Psoas muscle (tissue), 8 donors: ENCODE measurements around the gene SRPRB. TPM values are rescaled to one million over a fixed set of nuclear protein-coding genes. Genes with fewer than 3 reads are reported as not detected.

Experiments used
- ATAC-seq, 4 donors: fragments of 200-7000 bp; cut with Tn5 transposase; one replicate each; pipeline ENCODE4 v1.9.1; 2020; ENCODE audit warnings: moderate library complexity in 3 of 4, mild to moderate bottlenecking in 2 of 4
- DNase-seq, 2 donors: peaks; one replicate each; pipeline ENCODE4 v3.0.0-alpha.2; 2020
- H3K27ac ChIP-seq: fragments of 200-600 bp; one replicate; pipeline ENCODE4 v1.8.0; 2022
- H3K27me3 ChIP-seq, 3 donors: fragments of 200-600 bp in 1 of 3; one replicate each; pipeline versions ENCODE4 v1.6.1 to v1.8.0; 2013 to 2022; ENCODE audit warnings: low read length in 2 of 3, mild to moderate bottlenecking in 2 of 3, moderate library complexity in 1 of 3; ENCODE audit not compliant: insufficient read depth in 3 of 3
- H3K36me3 ChIP-seq, 2 donors: fragments of 200-600 bp in 1 of 2; one replicate each; pipeline versions ENCODE4 v1.6.1 to v1.8.0; 2013 to 2022; ENCODE audit warnings: low read depth in 1 of 2, mild to moderate bottlenecking in 1 of 2, moderate library complexity in 1 of 2; ENCODE audit not compliant: insufficient read depth in 1 of 2
- H3K4me1 ChIP-seq: fragments of 200-600 bp; one replicate; pipeline ENCODE4 v1.8.0; 2022
- H3K4me3 ChIP-seq: fragments of 200-600 bp; one replicate; pipeline ENCODE4 v1.8.0; 2022; ENCODE audit warnings: mild to moderate bottlenecking
- H3K9me3 ChIP-seq: fragments of 200-600 bp; one replicate; pipeline ENCODE4 v1.8.0; 2022
- WGBS, 3 donors: extraction: QIAGEN DNeasy Blood & Tissue Kit; methylation state at CpG; one replicate each; pipeline versions ENCODE4 v1.1.6 to v1.1.7; 2013; 5-methylcytosine and 5-hydroxymethylcytosine counted together
- intact Hi-C, 2 donors: fragments of 100-400 bp; cut with DNase I; formaldehyde crosslinking; loops; one replicate each; pipeline versions ENCODE4 v1.11.0 to v1.14.2; 2022
- polyA plus RNA-seq, 3 donors: library from polyadenylated mRNA; stranded (reverse); fragments of 200-250 nt; gene quantifications; one replicate each; pipeline ENCODE4 v1.2.3, GENCODE V29; 2013
- total RNA-seq, 4 donors: library from RNA; stranded (reverse); fragmentation: NEBNext Ultra II Directional in 2 of 4; extraction: Animal tissue kit (Norgen Biotek cat#: 25700) in 2 of 4; gene quantifications; one replicate each; pipeline versions ENCODE4 v1.2.1 to v1.2.4, GENCODE V29; 2021 to 2023
- TF ChIP-seq, protein P1 (sequence below): fragments of 200-600 bp; IDR thresholded peaks from one replicate; pipeline ENCODE4 v1.8.0; 2022; ENCODE audit warnings: antibody characterized with exemption
- donor health status: healthy with polysubstance abuse.
- donor health status: DM: no; HTN: no; CAD: no; lungs with moderate emphysema.
- donor health status: Bipolar disorder and iron deficiency.
- donor health status: healthy.
- donor health status: DM: yes; HTN: yes; CAD: no.
- donor health status: DM: no; HTN: no; CAD: no.
- donor health status: DM: no; HTN: no; CAD: no.
- donor health status: DM: yes; HTN: yes; CAD: no.

The SRPRB gene
- total and polyA plus RNA-seq, 7 donors = 28.0 to 70.4 (median 45.0) TPM

DNA sequence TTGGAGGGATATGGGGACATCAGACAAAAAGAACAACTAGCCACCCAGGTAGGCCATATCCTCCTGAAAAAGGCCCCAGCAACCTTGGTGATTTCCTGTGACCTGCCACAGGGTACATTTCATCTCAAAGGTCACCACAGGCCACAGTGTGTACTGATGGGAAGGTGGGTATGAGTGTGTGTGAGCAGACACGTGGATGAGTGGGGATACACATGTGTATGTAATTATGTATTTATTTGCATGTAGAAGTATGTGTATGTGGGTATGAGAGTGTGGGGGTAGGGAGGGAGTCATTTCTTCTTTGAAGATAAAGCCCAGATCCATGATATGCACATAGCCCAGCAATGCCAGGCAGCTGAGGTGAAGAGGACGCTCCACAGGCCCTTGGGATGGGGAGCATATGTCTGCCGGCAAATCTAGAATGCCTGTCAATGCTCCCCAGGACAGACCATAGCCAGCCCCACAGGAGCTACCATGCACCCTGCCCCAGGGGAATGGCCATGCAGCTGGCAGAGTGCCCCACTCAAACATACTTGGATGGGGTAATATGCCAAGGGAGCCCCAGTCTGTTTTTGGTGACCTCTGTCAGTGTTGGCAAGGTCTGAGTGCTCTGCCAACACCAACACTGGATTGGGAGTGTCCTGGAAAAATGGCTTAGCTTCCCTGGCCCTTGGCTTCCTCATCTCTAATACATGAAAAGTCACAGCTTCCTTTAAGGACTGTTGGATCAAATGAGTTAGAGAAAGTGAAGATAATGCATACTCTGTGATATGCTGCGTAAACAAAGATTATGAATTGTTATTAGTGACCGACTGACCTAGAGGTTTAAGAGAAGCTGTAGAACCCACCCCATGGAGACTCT, 47.7 kb downstream of the SRPRB start:
- H3K4me1 ChIP-seq = no peaks in the 10 kb centered on the region
- TF ChIP-seq, protein P1, sequence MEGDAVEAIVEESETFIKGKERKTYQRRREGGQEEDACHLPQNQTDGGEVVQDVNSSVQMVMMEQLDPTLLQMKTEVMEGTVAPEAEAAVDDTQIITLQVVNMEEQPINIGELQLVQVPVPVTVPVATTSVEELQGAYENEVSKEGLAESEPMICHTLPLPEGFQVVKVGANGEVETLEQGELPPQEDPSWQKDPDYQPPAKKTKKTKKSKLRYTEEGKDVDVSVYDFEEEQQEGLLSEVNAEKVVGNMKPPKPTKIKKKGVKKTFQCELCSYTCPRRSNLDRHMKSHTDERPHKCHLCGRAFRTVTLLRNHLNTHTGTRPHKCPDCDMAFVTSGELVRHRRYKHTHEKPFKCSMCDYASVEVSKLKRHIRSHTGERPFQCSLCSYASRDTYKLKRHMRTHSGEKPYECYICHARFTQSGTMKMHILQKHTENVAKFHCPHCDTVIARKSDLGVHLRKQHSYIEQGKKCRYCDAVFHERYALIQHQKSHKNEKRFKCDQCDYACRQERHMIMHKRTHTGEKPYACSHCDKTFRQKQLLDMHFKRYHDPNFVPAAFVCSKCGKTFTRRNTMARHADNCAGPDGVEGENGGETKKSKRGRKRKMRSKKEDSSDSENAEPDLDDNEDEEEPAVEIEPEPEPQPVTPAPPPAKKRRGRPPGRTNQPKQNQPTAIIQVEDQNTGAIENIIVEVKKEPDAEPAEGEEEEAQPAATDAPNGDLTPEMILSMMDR = no peak
- H3K27ac ChIP-seq = no peak overlapping the region
- ATAC-seq (no peak), DNase-seq (no peak)
- H3K9me3 ChIP-seq = no peaks in the 10 kb centered on the region
- H3K36me3 ChIP-seq = no peaks in the 10 kb centered on the region
- no peaks in the 10 kb centered on the region for H3K27me3 ChIP-seq
- intact Hi-C loops = no loop called here
- 91 to 92% (median 92%) methylated on average over 5 of the region's 5 CpGs for WGBS, 3 donors
- H3K4me3 ChIP-seq = no peak overlapping the region

DNA sequence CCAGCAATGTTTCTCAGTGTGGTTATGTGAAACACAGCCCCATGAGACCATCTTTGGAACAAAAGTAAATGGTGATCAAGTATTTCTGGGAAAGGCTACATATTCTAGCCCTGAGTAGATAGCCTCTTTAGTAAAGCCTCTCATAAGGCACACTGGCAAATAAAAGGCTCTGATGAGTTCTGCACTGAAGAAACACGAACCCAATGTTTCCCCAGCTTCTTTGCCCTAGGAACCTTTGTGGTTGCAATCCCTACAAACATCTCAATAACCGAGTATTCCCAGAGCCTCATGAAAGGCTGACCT, 48.3 kb downstream of the SRPRB start:
- H3K27ac ChIP-seq = no peak overlapping the region
- no peak overlapping the region for H3K4me3 ChIP-seq
- ATAC-seq (no peak), DNase-seq (no peak)
- no peaks in the 10 kb centered on the region for H3K9me3 ChIP-seq
- no peaks in the 10 kb centered on the region for H3K27me3 ChIP-seq
- no peaks in the 10 kb centered on the region for H3K36me3 ChIP-seq
- H3K4me1 ChIP-seq = no peaks in the 10 kb centered on the region
- intact Hi-C loops = no loop called here
- 80 to 84% (median 84%) methylated on average over 2 of the region's 2 CpGs for WGBS, 3 donors
- TF ChIP-seq, protein P1 = no peak

DNA sequence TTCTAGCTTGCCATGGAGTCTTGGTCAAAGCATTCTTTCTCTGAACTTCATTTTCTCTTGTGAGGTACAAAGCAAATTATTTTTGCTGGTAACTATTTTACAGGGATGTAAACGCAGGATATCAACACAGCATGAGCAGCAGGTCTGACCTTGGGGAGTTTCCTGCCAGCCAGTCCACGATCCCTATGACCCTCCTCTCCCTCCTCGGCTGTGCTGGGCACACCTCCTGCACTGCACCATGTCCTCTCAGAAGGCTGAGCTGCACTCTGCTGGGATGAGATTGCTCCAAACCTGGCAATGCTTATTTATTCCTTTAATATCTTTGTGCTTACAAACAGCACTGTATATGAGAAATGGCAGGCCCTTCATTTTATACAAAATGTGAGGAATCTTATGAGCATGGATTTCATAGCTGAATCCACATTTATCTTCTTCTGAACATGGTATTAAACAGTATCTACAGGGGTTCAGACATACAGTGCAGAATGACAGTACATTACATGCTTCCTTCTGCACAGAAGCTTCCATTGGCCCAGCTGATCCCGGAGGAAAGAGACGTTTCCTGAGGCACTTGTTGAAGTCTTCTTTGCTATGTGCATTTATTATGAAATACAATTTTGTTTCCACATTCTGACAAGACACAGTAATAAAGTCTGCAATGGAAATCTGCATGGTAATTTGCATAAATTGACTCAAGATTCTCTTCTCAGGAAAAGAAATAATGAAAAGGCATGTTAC, 48.8 kb downstream of the SRPRB start:
- Histone ChIP-seq H3K4me3 (no peak overlapping the region), H3K27ac (no peak overlapping the region), H3K36me3 (no peaks in the 10 kb centered on the region), H3K9me3 (no peaks in the 10 kb centered on the region), H3K27me3 (no peaks in the 10 kb centered on the region), H3K4me1 (no peaks in the 10 kb centered on the region)
- TF ChIP-seq, protein P1 = no peak
- ATAC-seq (no peak), DNase-seq (no peak)
- 62 to 75% (median 71%) methylated on average over 5 of the region's 5 CpGs for WGBS, 3 donors
- intact Hi-C loops = no loop called here

DNA sequence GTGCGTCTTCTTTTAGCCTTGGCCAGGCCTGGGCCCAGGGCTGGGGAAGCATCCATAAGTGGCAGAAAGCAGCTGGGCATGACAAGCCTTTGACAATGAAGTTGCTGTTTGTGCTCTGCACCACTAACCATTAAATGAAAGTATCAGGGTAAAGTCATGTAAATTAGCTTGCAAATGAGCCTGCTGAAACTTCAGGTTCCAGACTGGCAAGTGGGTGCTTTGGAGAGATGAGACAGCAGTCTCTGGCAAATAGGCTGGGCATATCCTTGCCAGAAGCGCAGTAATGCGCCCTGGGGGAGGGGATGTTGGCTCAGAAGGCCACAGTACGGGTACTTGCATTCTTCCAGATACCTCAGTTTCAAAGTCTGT, 49.4 kb downstream of the SRPRB start:
- intact Hi-C loops = no loop called here
- 80 to 90% (median 82%) methylated on average over 4 of the region's 4 CpGs for WGBS, 3 donors
- Histone ChIP-seq H3K27me3 (no peaks in the 10 kb centered on the region), H3K27ac (no peak overlapping the region), H3K4me1 (no peaks in the 10 kb centered on the region), H3K4me3 (no peak overlapping the region), H3K36me3 (no peaks in the 10 kb centered on the region), H3K9me3 (no peaks in the 10 kb centered on the region)
- DNase-seq (no peak), ATAC-seq (no peak)
- TF ChIP-seq, protein P1 = no peak
